SU-DHL-6 (cell line): ENCODE measurements around the gene FAAP100.

Experiments
- H2AFZ ChIP-seq: fragments of 200-600 bp; sonication (generic); 2 replicates; pipeline ENCODE4 v1.6.1; 2014; ENCODE audit warnings: low read depth, mild to moderate bottlenecking, moderate library complexity, mixed read lengths, antibody characterized with exemption, low read length; ENCODE audit not compliant: severe bottlenecking
- H3F3A ChIP-seq: fragments of 200-600 bp; shearing (Covaris generic); 2 replicates; pipeline ENCODE4 v1.6.0; 2016; ENCODE audit warnings: antibody characterized with exemption, mild to moderate bottlenecking; ENCODE audit not compliant: insufficient read depth
- H3K27ac ChIP-seq: fragments of 200-600 bp; sonication (generic); 2 replicates; pipeline ENCODE4 v1.5.1; 2016; ENCODE audit warnings: low read depth, mild to moderate bottlenecking, low read length, moderate library complexity, mixed read lengths
- H3K27me3 ChIP-seq: fragments of 200-600 bp; sonication (generic), shearing (Covaris generic); 2 replicates; pipeline ENCODE4 v1.6.0; 2014; ENCODE audit warnings: mild to moderate bottlenecking, low read length
- H3K36me3 ChIP-seq: fragments of 200-600 bp; sonication (generic); 2 replicates; pipeline ENCODE4 v1.6.1; 2014; ENCODE audit warnings: mild to moderate bottlenecking, low read length, mixed read lengths
- H3K4me2 ChIP-seq: fragments of 300-600, 200-600 bp; shearing (Covaris generic), sonication (generic); 2 replicates; pipeline ENCODE4 v1.6.0; 2014; ENCODE audit warnings: low read length, low read depth, mild to moderate bottlenecking; ENCODE audit not compliant: poor library complexity, severe bottlenecking
- H3K4me3 ChIP-seq: fragments of 200-600 bp; sonication (generic); 2 replicates; pipeline ENCODE4 v1.5.1; 2014; ENCODE audit warnings: antibody characterized with exemption, low read length, mild to moderate bottlenecking, mixed read lengths; ENCODE audit not compliant: insufficient read depth, poor library complexity, severe bottlenecking
- H3K79me2 ChIP-seq: fragments of 200-600 bp; sonication (generic); 2 replicates; pipeline ENCODE4 v1.6.1; 2014; ENCODE audit warnings: mild to moderate bottlenecking, low read length, moderate library complexity; ENCODE audit not compliant: insufficient read depth
- H3K9ac ChIP-seq: fragments of 200-600 bp; sonication (generic); 2 replicates; pipeline ENCODE4 v1.7.0; 2014; ENCODE audit warnings: mild to moderate bottlenecking, low read length
- H3K9me2 ChIP-seq: fragments of 200-600 bp; sonication (generic); replicated peaks from 2 replicates; pipeline ENCODE4 v1.6.1; 2014; ENCODE audit warnings: low read length; ENCODE audit not compliant: insufficient read depth
- H3K9me3 ChIP-seq: fragments of 200-600 bp; sonication (generic); 2 replicates; pipeline ENCODE4 v1.6.1; 2014; ENCODE audit warnings: low read length, mixed read lengths; ENCODE audit not compliant: insufficient read depth
- H4K20me1 ChIP-seq: fragments of 200-600 bp; sonication (generic); 2 replicates; pipeline ENCODE4 v1.6.1; 2014; ENCODE audit warnings: low read depth, mild to moderate bottlenecking, antibody characterized with exemption, low read length, moderate library complexity, mixed read lengths
- CTCF ChIP-seq: fragments of 200-600 bp; sonication (generic); IDR thresholded peaks from one replicate; pipeline ENCODE4 v1.5.1; 2017; ENCODE audit warnings: antibody characterized with exemption, mild to moderate bottlenecking, low read length, moderate library complexity; ENCODE audit not compliant: insufficient read depth, poor library complexity, severe bottlenecking
- EZH2phosphoT487 ChIP-seq: fragments of 200-600 bp; sonication (generic), shearing (Covaris generic); conservative IDR thresholded peaks from 2 replicates; pipeline ENCODE4 v1.6.1; 2018; ENCODE audit warnings: mild to moderate bottlenecking, antibody characterized with exemption, low read length, moderate library complexity, mixed read lengths

The FAAP100 gene

GRCh38 chr17:81569986-81570514 lies 17.9 kb upstream of the FAAP100 start:
- Histone ChIP-seq H3K9ac (no peak overlapping the region), H3K4me2 (no peak overlapping the region), H3F3A (no peaks in the 10 kb centered on the region), H3K79me2 (no peaks in the 10 kb centered on the region), H3K27ac (no peak overlapping the region), H3K9me2 (no peaks in the 10 kb centered on the region), H4K20me1 (no peaks in the 10 kb centered on the region), H3K27me3 (no peaks in the 10 kb centered on the region), H3K4me3 (no peak overlapping the region), H3K36me3 (0 out of 2 replicates have a peak, but pooled peaks cover 2% of the 10 kb centered on the region), H2AFZ (no peak overlapping the region), H3K9me3 (no peaks in the 10 kb centered on the region)
- TF ChIP-seq CTCF = no peak
- no peak for TF ChIP-seq EZH2phosphoT487

DNA sequence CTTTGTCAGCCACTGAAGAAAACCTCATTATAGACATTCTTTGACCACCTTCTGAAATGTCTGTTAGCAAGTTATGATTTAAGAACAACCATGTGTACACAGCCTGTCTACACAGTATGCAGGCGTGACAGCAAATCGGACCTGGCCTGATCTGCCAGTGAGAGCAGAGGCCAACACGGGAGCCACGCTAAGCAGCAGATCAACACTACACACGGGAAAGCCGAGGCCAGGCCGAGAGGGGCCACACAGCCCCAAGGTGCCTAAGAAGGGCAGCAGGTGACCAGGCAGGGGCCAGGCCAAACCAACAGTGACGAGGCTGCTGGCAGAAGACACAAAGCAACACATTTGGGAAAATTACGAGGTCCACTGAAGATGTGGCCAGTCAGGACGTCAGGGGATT lies 16.3 kb upstream of the FAAP100 start:
- Histone ChIP-seq H2AFZ (no peak overlapping the region), H3K27ac (no peak overlapping the region), H3K27me3 (no peaks in the 10 kb centered on the region), H4K20me1 (no peaks in the 10 kb centered on the region), H3F3A (no peaks in the 10 kb centered on the region), H3K4me2 (no peak overlapping the region), H3K36me3 (0 out of 2 replicates have a peak, but pooled peaks cover 2% of the 10 kb centered on the region), H3K79me2 (no peaks in the 10 kb centered on the region), H3K9me3 (no peaks in the 10 kb centered on the region), H3K9ac (no peak overlapping the region), H3K4me3 (no peak overlapping the region), H3K9me2 (no peaks in the 10 kb centered on the region)
- TF ChIP-seq CTCF = no peak
- no peak for TF ChIP-seq EZH2phosphoT487

DNA sequence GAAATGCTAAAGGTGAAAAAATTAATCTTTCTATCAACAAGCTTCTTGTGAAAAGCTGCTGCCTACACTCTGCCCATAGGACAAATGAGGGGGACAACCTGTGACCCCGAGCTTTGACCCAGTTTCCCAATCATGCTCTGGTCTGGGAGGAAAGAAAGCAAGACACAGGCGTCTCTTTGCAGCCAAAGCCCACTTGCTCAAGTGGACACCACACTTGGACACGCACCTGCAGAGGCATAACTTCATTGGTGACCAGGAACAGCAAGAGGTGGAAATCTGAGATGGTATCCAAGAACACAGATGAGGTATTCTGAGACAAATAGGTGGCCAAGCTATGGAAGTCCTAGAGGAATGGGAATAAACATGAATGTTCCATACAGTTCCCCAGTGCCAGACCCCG lies 15.0 kb upstream of the FAAP100 start:
- no peak overlapping the region for H3K4me2 ChIP-seq
- H3K27ac ChIP-seq = no peak overlapping the region
- H3F3A ChIP-seq = no peaks in the 10 kb centered on the region
- H3K27me3 ChIP-seq = no peaks in the 10 kb centered on the region
- no peak overlapping the region for H3K9ac ChIP-seq
- H4K20me1 ChIP-seq = no peaks in the 10 kb centered on the region
- TF ChIP-seq CTCF = no peak
- no peak for TF ChIP-seq EZH2phosphoT487
- no peaks in the 10 kb centered on the region for H3K9me2 ChIP-seq
- H3K36me3 ChIP-seq = 0 out of 2 replicates have a peak, but pooled peaks cover 2% of the 10 kb centered on the region
- no peak overlapping the region for H2AFZ ChIP-seq
- H3K79me2 ChIP-seq = no peaks in the 10 kb centered on the region
- no peak overlapping the region for H3K4me3 ChIP-seq
- H3K9me3 ChIP-seq = no peaks in the 10 kb centered on the region
